CD4-positive, alpha-beta memory T cell (primary cell): Measurements from ENCODE around the gene ELOVL2. TPM values are rescaled to one million over a fixed set of nuclear protein-coding genes. Genes with fewer than 3 reads are reported as not detected.
"Not testable (repeated sequence)": the region's sequence is repeated elsewhere in the genome, so short reads cannot be mapped to it uniquely, and the experiment has no call there.

Source experiments
- CTCF ChIA-PET: fragments of 350-600 bp; sonication (Branson Sonifier 250); formaldehyde crosslinking; loops from one replicate; lab custom pipeline; 2021; ENCODE audit warnings: inconsistent platforms; ENCODE audit not compliant: partially characterized antibody; lab: Charles Lee
- POLR2A ChIA-PET: fragments of 350-600 bp; sonication (Branson Sonifier 250); formaldehyde crosslinking; loops from one replicate; lab custom pipeline; 2021; ENCODE audit not compliant: partially characterized antibody; lab: Charles Lee
- DNase-seq, 5 donors: peaks; one replicate each; pipeline versions ENCODE4 v3.0.0 to v3.0.0-alpha.2; 2020 to 2022; ENCODE audit warnings: mixed read lengths in 1 of 5
- H3K27ac ChIP-seq: one replicate; pipeline ENCODE4 v1.7.0; 2013; ENCODE audit warnings: low read depth, low read length
- H3K27me3 ChIP-seq: 2 replicates; pipeline ENCODE4 v1.7.0; 2013; ENCODE audit warnings: mild to moderate bottlenecking, low read length, moderate library complexity; ENCODE audit not compliant: insufficient read depth
- H3K36me3 ChIP-seq: 2 replicates; pipeline ENCODE4 v1.7.0; 2013; ENCODE audit warnings: mild to moderate bottlenecking, low read length, moderate library complexity; ENCODE audit not compliant: insufficient read depth
- H3K4me1 ChIP-seq: 2 replicates; pipeline ENCODE4 v1.7.0; 2013; ENCODE audit warnings: mild to moderate bottlenecking, low read length, moderate library complexity; ENCODE audit not compliant: insufficient read depth
- H3K4me3 ChIP-seq, 2 donors: one replicate each; pipeline ENCODE4 v1.7.0; 2013; ENCODE audit warnings: low read length in 2 of 2, mild to moderate bottlenecking in 1 of 2
- H3K9me3 ChIP-seq, 2 donors: one replicate each; pipeline ENCODE4 v1.7.0; 2013; ENCODE audit warnings: low read length in 2 of 2, control low read depth in 1 of 2; ENCODE audit not compliant: control insufficient read depth in 1 of 2
- H3K27ac Mint-ChIP-seq, 7 donors: one replicate each; pipeline ENCODE4 v1.8.0; 2020 to 2021; ENCODE audit warnings: mixed read lengths in 7 of 7, mild to moderate bottlenecking in 6 of 7, inconsistent platforms in 3 of 7, moderate library complexity in 3 of 7
- H3K27me3 Mint-ChIP-seq, 2 donors: one replicate each; pipeline ENCODE4 v1.8.0; 2020 to 2021; ENCODE audit warnings: mixed read lengths in 2 of 2
- H3K36me3 Mint-ChIP-seq, 2 donors: one replicate each; pipeline ENCODE4 v1.8.0; 2020 to 2021; ENCODE audit warnings: mixed read lengths in 2 of 2, inconsistent platforms in 1 of 2, mild to moderate bottlenecking in 1 of 2
- H3K4me1 Mint-ChIP-seq, 4 donors: one replicate each; pipeline ENCODE4 v1.8.0; 2020 to 2021; ENCODE audit warnings: mixed read lengths in 4 of 4, mild to moderate bottlenecking in 1 of 4
- H3K4me3 Mint-ChIP-seq, 8 donors: one replicate each; pipeline ENCODE4 v1.8.0; 2020 to 2021; ENCODE audit warnings: mixed read lengths in 8 of 8, mild to moderate bottlenecking in 7 of 8, moderate library complexity in 6 of 8, inconsistent platforms in 3 of 8
- H3K9me3 Mint-ChIP-seq, 8 donors: one replicate each; pipeline ENCODE4 v1.8.0; 2020 to 2021; ENCODE audit warnings: mixed read lengths in 8 of 8, mild to moderate bottlenecking in 5 of 8, inconsistent platforms in 3 of 8, moderate library complexity in 1 of 8
- intact Hi-C: fragments of 100-400 bp; cut with micrococcal nuclease; formaldehyde crosslinking; loops from one replicate; pipeline ENCODE4 v1.15.1; 2023
- polyA plus RNA-seq, 2 donors: library from polyadenylated mRNA; unstranded; fragments of 300-500 nt; fragmentation: Illumina TruSeq; gene quantifications; one replicate each; pipeline ENCODE4 v1.2.3, GENCODE V29; 2021
- total RNA-seq, 2 experiments: library from RNA; stranded (reverse); gene quantifications; one replicate each; pipeline ENCODE4 v1.2.3, GENCODE V29; 2021

ELOVL2 gene
- total and polyA plus RNA-seq, 4 experiments from 2014 or later = not detected

GRCh38 chr6:11003297-11003696 lies 40.8 kb downstream of the ELOVL2 start:
- H3K4me1 ChIP-seq, H3K4me1 Mint-ChIP-seq, H3K9me3 Mint-ChIP-seq, DNase-seq, H3K27ac Mint-ChIP-seq, H3K4me3 ChIP-seq, H3K27me3 ChIP-seq, H3K36me3 Mint-ChIP-seq, intact Hi-C loops, POLR2A ChIA-PET, H3K27ac ChIP-seq, H3K36me3 ChIP-seq, H3K9me3 ChIP-seq, H3K4me3 Mint-ChIP-seq, CTCF ChIA-PET: not testable (repeated sequence)
- peaks cover 6 to 13% of the 10 kb centered on the region in 2 donors for H3K27me3 Mint-ChIP-seq

- Histone ChIP-seq H3K9me3 (no peaks in the 10 kb centered on the region), H3K36me3 (no peaks in the 10 kb centered on the region), H3K4me1 (no peaks in the 10 kb centered on the region), H3K27me3 (no peaks in the 10 kb centered on the region), H3K4me3 (no peak overlapping the region), H3K27ac (no peak overlapping the region)
- no peaks in the 10 kb centered on the region for H3K36me3 Mint-ChIP-seq
- intact Hi-C loops = no loop called here
- POLR2A ChIA-PET = no interaction called here
- no peak overlapping the region for H3K27ac Mint-ChIP-seq
- H3K4me3 Mint-ChIP-seq = no peak overlapping the region
- DNase-seq = no peak
- CTCF ChIA-PET = no interaction called here
- peaks cover 5 to 11% of the 10 kb centered on the region in 2 donors for H3K27me3 Mint-ChIP-seq
- no peaks in the 10 kb centered on the region for H3K9me3 Mint-ChIP-seq
- H3K4me1 Mint-ChIP-seq = no peaks in the 10 kb centered on the region
Measured at GRCh38 chr6:11002176-11002575, 41.9 kb downstream of the ELOVL2 start.

DNA sequence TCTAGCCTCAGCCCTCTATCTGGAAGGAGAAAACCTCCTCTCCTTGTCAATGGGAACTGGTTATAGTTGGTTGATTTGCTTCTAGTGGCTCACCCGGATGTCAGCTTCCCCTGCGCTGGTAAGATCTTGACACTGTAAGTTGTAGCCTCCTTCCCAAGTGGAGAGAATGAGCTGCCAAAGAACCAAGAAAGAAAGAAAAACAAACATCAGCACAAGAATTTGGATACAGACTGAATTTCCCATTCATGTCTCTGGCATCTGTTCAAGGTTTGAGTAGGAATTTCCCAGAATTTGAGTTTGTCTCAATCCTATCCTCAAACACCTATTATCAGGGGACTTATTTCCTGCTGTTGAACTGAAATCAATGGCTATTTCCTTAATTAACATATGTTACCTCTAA lies 44.1 kb downstream of the ELOVL2 start:
- no peaks in the 10 kb centered on the region for H3K9me3 ChIP-seq
- no peak overlapping the region for H3K4me3 ChIP-seq
- H3K27me3 ChIP-seq = no peaks in the 10 kb centered on the region
- peaks cover 3 to 5% of the 10 kb centered on the region in 2 donors for H3K27me3 Mint-ChIP-seq
- ChIA-PET CTCF (no interaction called here), POLR2A (no interaction called here)
- no peak overlapping the region for H3K27ac Mint-ChIP-seq
- no peaks in the 10 kb centered on the region for H3K4me1 Mint-ChIP-seq
- H3K27ac ChIP-seq = no peak overlapping the region
- H3K36me3 ChIP-seq = no peaks in the 10 kb centered on the region
- DNase-seq = no peak
- intact Hi-C loops = no loop called here
- no peak overlapping the region for H3K4me3 Mint-ChIP-seq
- H3K9me3 Mint-ChIP-seq = no peaks in the 10 kb centered on the region
- H3K36me3 Mint-ChIP-seq = no peaks in the 10 kb centered on the region
- H3K4me1 ChIP-seq = no peaks in the 10 kb centered on the region

- Mint-ChIP-seq H3K4me3 (no peak overlapping the region), H3K4me1 (no peaks in the 10 kb centered on the region), H3K27ac (no peak overlapping the region), H3K36me3 (no peaks in the 10 kb centered on the region), H3K9me3 (no peaks in the 10 kb centered on the region), H3K27me3 (peaks cover 2 to 4% of the 10 kb centered on the region in 2 donors)
- ChIA-PET CTCF (no interaction called here), POLR2A (no interaction called here)
- intact Hi-C loops = no loop called here
- H3K4me3 ChIP-seq = no peak overlapping the region
- DNase-seq = no peak
- no peak overlapping the region for H3K27ac ChIP-seq
- no peaks in the 10 kb centered on the region for H3K4me1 ChIP-seq
- no peaks in the 10 kb centered on the region for H3K36me3 ChIP-seq
- no peaks in the 10 kb centered on the region for H3K27me3 ChIP-seq
- H3K9me3 ChIP-seq = no peaks in the 10 kb centered on the region
Measured at GRCh38 chr6:10995114-10995707, 48.9 kb downstream of the ELOVL2 start.

- H3K4me1 Mint-ChIP-seq = no peaks in the 10 kb centered on the region
- Histone ChIP-seq H3K9me3 (no peaks in the 10 kb centered on the region), H3K27me3 (no peaks in the 10 kb centered on the region), H3K36me3 (no peaks in the 10 kb centered on the region), H3K4me3 (no peak overlapping the region), H3K4me1 (no peaks in the 10 kb centered on the region), H3K27ac (no peak overlapping the region)
- peaks cover 2 to 4% of the 10 kb centered on the region in 2 donors for H3K27me3 Mint-ChIP-seq
- no peaks in the 10 kb centered on the region for H3K36me3 Mint-ChIP-seq
- ChIA-PET POLR2A (no interaction called here), CTCF (no interaction called here)
- H3K4me3 Mint-ChIP-seq = no peak overlapping the region
- no peak overlapping the region for H3K27ac Mint-ChIP-seq
- H3K9me3 Mint-ChIP-seq = no peaks in the 10 kb centered on the region
- intact Hi-C loops = no loop called here
- no peak for DNase-seq
Measured at GRCh38 chr6:10993896-10994295, 50.2 kb downstream of the ELOVL2 start.

DNA sequence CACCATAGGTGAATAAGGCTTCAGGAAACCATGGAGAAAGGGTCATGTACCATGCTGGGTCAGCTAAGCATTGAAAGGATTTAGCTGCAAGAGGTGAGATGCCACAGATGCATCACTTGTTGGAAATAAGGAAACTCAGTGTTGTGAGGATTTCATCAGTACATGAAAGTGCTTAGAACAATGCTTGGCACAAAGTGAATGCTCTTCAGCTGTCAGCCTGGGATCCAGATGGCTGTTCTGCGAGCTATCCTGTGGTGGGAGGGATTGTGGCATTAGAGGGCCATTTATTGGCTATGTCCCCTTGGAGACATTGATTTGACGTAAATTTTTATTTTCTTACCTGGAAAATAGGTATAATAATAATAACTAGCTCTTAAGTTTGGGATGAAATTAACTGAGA lies 53.0 kb downstream of the ELOVL2 start:
- Histone ChIP-seq H3K36me3 (no peaks in the 10 kb centered on the region), H3K4me1 (no peaks in the 10 kb centered on the region), H3K27me3 (no peaks in the 10 kb centered on the region), H3K27ac (no peak overlapping the region), H3K9me3 (no peaks in the 10 kb centered on the region), H3K4me3 (no peak overlapping the region)
- Mint-ChIP-seq H3K27me3 (peaks cover 4 to 6% of the 10 kb centered on the region in 2 donors), H3K4me1 (no peaks in the 10 kb centered on the region), H3K9me3 (no peaks in the 10 kb centered on the region), H3K36me3 (no peaks in the 10 kb centered on the region), H3K27ac (no peak overlapping the region), H3K4me3 (no peak overlapping the region)
- intact Hi-C loops = no loop called here
- DNase-seq = no peak
- POLR2A ChIA-PET = no interaction called here
- CTCF ChIA-PET = no interaction called here

GRCh38 chr6:10989587-10989986 lies 54.5 kb downstream of the ELOVL2 start:
- peaks cover 4 to 6% of the 10 kb centered on the region in 2 donors for H3K27me3 Mint-ChIP-seq
- H3K27me3 ChIP-seq = no peaks in the 10 kb centered on the region
- no peak for DNase-seq
- no peaks in the 10 kb centered on the region for H3K9me3 ChIP-seq
- H3K4me1 Mint-ChIP-seq = no peaks in the 10 kb centered on the region
- H3K9me3 Mint-ChIP-seq = peaks cover 0 to 2% (median 0%) of the 10 kb centered on the region in 8 donors
- H3K27ac ChIP-seq = no peak overlapping the region
- intact Hi-C loops = no loop called here
- no peak overlapping the region for H3K4me3 ChIP-seq
- no peaks in the 10 kb centered on the region for H3K4me1 ChIP-seq
- ChIA-PET CTCF (no interaction called here), POLR2A (no interaction called here)
- no peaks in the 10 kb centered on the region for H3K36me3 Mint-ChIP-seq
- H3K4me3 Mint-ChIP-seq = no peak overlapping the region
- no peak overlapping the region for H3K27ac Mint-ChIP-seq
- no peaks in the 10 kb centered on the region for H3K36me3 ChIP-seq

DNA sequence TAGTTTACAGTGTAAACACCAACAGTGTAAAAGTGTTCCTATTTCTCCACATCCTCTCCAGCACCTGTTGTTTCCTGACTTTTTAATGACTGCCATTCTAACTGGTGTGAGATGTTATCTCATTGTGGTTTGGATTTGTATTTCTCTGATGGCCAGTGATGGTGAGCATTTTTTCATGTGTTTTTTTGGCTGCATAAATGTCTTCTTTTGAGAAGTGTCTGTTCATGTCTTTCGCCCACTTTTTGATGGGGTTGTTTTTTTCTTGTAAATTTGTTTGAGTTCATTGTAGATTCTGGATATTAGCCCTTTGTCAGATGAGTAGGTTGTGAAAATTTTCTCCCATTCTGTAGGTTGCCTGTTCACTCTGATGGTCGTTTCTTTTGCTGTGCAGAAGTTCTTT lies 59.1 kb downstream of the ELOVL2 start:
- H3K27ac Mint-ChIP-seq, H3K36me3 Mint-ChIP-seq, intact Hi-C loops, H3K9me3 Mint-ChIP-seq, H3K4me3 ChIP-seq, H3K4me3 Mint-ChIP-seq, H3K4me1 Mint-ChIP-seq, CTCF ChIA-PET, DNase-seq, H3K9me3 ChIP-seq, H3K27me3 Mint-ChIP-seq, H3K27ac ChIP-seq, H3K27me3 ChIP-seq, H3K36me3 ChIP-seq, H3K4me1 ChIP-seq, POLR2A ChIA-PET: not testable (repeated sequence)
